IMR-90 (cell line): ENCODE data around the gene CXADR. TPM values are rescaled to one million over a fixed set of nuclear protein-coding genes. Genes with fewer than 3 reads are reported as not detected.

ENCODE experiments used
- ATAC-seq: fragments of 200-7000 bp; cut with Tn5 transposase; 2 replicates; pipeline ENCODE4 v1.9.1; 2020; ENCODE audit warnings: low read depth, mild to moderate bottlenecking, moderate library complexity
- BruUV-seq: library from RNA; stranded (reverse); fragments of 400-500 nt; replicated peaks from 2 replicates; lab custom pipeline; 2021; lab: Mats Ljungman, UMichigan
- CTCF ChIA-PET: fragments of 300-600 bp; formaldehyde crosslinking; extraction: SDS; loops from one replicate; lab custom pipeline; 2021; ENCODE audit warnings: antibody characterized with exemption; lab: Yijun Ruan, JAX
- POLR2A ChIA-PET: fragments of 300-600 bp; sonication (Branson Sonifier 250); formaldehyde crosslinking; loops from one replicate; lab custom pipeline; 2022; ENCODE audit warnings: antibody characterized with exemption; ENCODE audit not compliant: unreplicated experiment; lab: Charles Lee
- DNase-seq: peaks from one replicate; pipeline ENCODE4 v3.0.0; 2013
- H2AFZ ChIP-seq: replicated peaks from 2 replicates; pipeline ENCODE3; 2013; ENCODE audit warnings: low read length, mild to moderate bottlenecking; ENCODE audit not compliant: poor library complexity
- H2AK5ac ChIP-seq: 2 replicates; pipeline ENCODE4 v1.6.1; 2013; ENCODE audit warnings: low read depth, low read length, inconsistent platforms
- H2AK9ac ChIP-seq: replicated peaks from 2 replicates; pipeline ENCODE3; 2013; ENCODE audit warnings: mild to moderate bottlenecking, low read depth, low read length, moderate library complexity; ENCODE audit not compliant: poor library complexity
- H2BK120ac ChIP-seq: 2 replicates; pipeline ENCODE4 v1.6.1; 2013; ENCODE audit warnings: low read depth, low read length, inconsistent platforms
- H2BK15ac ChIP-seq: 3 replicates; pipeline ENCODE4 v1.6.1; 2013; ENCODE audit warnings: low read depth, low read length, inconsistent platforms
- H2BK20ac ChIP-seq: 2 replicates; pipeline ENCODE4 v1.6.1; 2013; ENCODE audit warnings: low read depth, mild to moderate bottlenecking, inconsistent platforms, low read length, moderate library complexity
- H2BK5ac ChIP-seq: 2 replicates; pipeline ENCODE4 v1.6.1; 2013; ENCODE audit warnings: mild to moderate bottlenecking, low read depth, low read length, inconsistent platforms; ENCODE audit not compliant: poor library complexity, severe bottlenecking
- H3K14ac ChIP-seq: replicated peaks from 2 replicates; pipeline ENCODE4 v1.6.1; 2013; ENCODE audit warnings: low read depth, low read length, inconsistent platforms
- H3K18ac ChIP-seq: 2 replicates; pipeline ENCODE4 v1.6.1; 2013; ENCODE audit warnings: low read depth, low read length, control low read depth
- H3K23ac ChIP-seq: 2 replicates; pipeline ENCODE4 v1.6.1; 2013; ENCODE audit warnings: low read depth, low read length, inconsistent platforms
- H3K27ac ChIP-seq: 2 replicates; pipeline ENCODE4 v1.5.1; 2013; ENCODE audit warnings: mild to moderate bottlenecking, control low read depth, low read length; ENCODE audit not compliant: insufficient read depth
- H3K27me3 ChIP-seq: 2 replicates; pipeline ENCODE4 v1.6.1; 2013; ENCODE audit warnings: low read length; ENCODE audit not compliant: control insufficient read depth, insufficient read depth
- H3K36me3 ChIP-seq: 2 replicates; pipeline ENCODE4 v1.6.1; 2013; ENCODE audit warnings: low read length, mixed read lengths; ENCODE audit not compliant: control insufficient read depth, insufficient read depth
- H3K4ac ChIP-seq: 2 replicates; pipeline ENCODE4 v1.6.1; 2013; ENCODE audit warnings: low read depth, low read length, inconsistent platforms
- H3K4me1 ChIP-seq: 2 replicates; pipeline ENCODE4 v1.6.1; 2013; ENCODE audit warnings: low read length, mixed read lengths; ENCODE audit not compliant: control insufficient read depth, insufficient read depth
- H3K4me2 ChIP-seq: 2 replicates; pipeline ENCODE4 v1.6.1; 2013; ENCODE audit warnings: low read depth, mild to moderate bottlenecking, control low read depth, low read length, moderate library complexity
- H3K4me3 ChIP-seq: 2 replicates; pipeline ENCODE4 v1.5.1; 2013; ENCODE audit warnings: low read depth, mild to moderate bottlenecking, control low read depth, low read length, moderate library complexity; ENCODE audit not compliant: insufficient read depth
- H3K56ac ChIP-seq: 2 replicates; pipeline ENCODE4 v1.6.1; 2013; ENCODE audit warnings: low read length, inconsistent platforms; ENCODE audit not compliant: insufficient read depth; ENCODE audit errors: extremely low read depth
- H3K79me1 ChIP-seq, 2 experiments: 2 replicates each; pipeline ENCODE4 v1.6.1; 2013; ENCODE audit warnings: low read length in 2 of 2, inconsistent platforms in 1 of 2, low read depth in 1 of 2
- H3K9ac ChIP-seq: 2 replicates; pipeline ENCODE4 v1.6.1; 2013; ENCODE audit warnings: low read depth, low read length, control low read depth
- H3K9me1 ChIP-seq: 2 replicates; pipeline ENCODE4 v1.6.1; 2013; ENCODE audit warnings: low read length, inconsistent platforms; ENCODE audit not compliant: insufficient read depth
- H3K9me3 ChIP-seq: 2 replicates; pipeline ENCODE4 v1.6.1; 2013; ENCODE audit warnings: low read length; ENCODE audit not compliant: control insufficient read depth, insufficient read depth
- H4K20me1 ChIP-seq: 2 replicates; pipeline ENCODE4 v1.6.1; 2013; ENCODE audit warnings: low read length, inconsistent platforms; ENCODE audit not compliant: insufficient read depth
- H4K5ac ChIP-seq: 2 replicates; pipeline ENCODE4 v1.6.1; 2013; ENCODE audit warnings: mild to moderate bottlenecking, low read depth, low read length, control low read depth
- H4K8ac ChIP-seq, 2 experiments: 2 replicates each; pipeline ENCODE4 v1.6.1; 2013; ENCODE audit warnings: low read depth in 2 of 2, low read length in 2 of 2, control low read depth in 1 of 2, inconsistent platforms in 1 of 2
- H4K91ac ChIP-seq: 2 replicates; pipeline ENCODE4 v1.6.1; 2013; ENCODE audit warnings: low read depth, low read length, inconsistent platforms; ENCODE audit not compliant: insufficient read depth
- BHLHE40 ChIP-seq: fragments of 150-350 bp; IDR thresholded peaks from 2 replicates; pipeline ENCODE4 v1.6.1; 2016; ENCODE audit warnings: mild to moderate bottlenecking, low read depth, low read length
- CEBPB ChIP-seq: IDR thresholded peaks from 2 replicates; pipeline ENCODE4 v1.6.1; 2012; ENCODE audit warnings: low read depth, low read length, improper control_type of control experiment
- CHD1 ChIP-seq: IDR thresholded peaks from 2 replicates; pipeline ENCODE4 v1.6.1; 2012; ENCODE audit warnings: low read depth, low read length, improper control_type of control experiment
- FOS ChIP-seq: fragments of 150-350 bp; IDR thresholded peaks from 2 replicates; pipeline ENCODE4 v1.6.1; 2016; ENCODE audit warnings: low read depth, low read length
- MAFK ChIP-seq: IDR thresholded peaks from 2 replicates; pipeline ENCODE4 v1.6.1; 2012; ENCODE audit warnings: low read depth, low read length, improper control_type of control experiment
- MXI1 ChIP-seq: IDR thresholded peaks from 2 replicates; pipeline ENCODE4 v1.6.1; 2012; ENCODE audit warnings: low read depth, mild to moderate bottlenecking, low read length, moderate library complexity, borderline replicate concordance
- NFE2L2 ChIP-seq: fragments of 150-350 bp; IDR thresholded peaks from 2 replicates; pipeline ENCODE4 v1.6.1; 2016; ENCODE audit warnings: low read depth, mild to moderate bottlenecking, low read length
- POLR2A ChIP-seq: IDR thresholded peaks from 2 replicates; pipeline ENCODE4 v1.6.1; 2012; ENCODE audit warnings: mild to moderate bottlenecking, low read depth, low read length
- RAD21 ChIP-seq: IDR thresholded peaks from 2 replicates; pipeline ENCODE4 v1.6.1; 2012; ENCODE audit warnings: low read length, improper control_type of control experiment
- RCOR1 ChIP-seq: IDR thresholded peaks from 2 replicates; pipeline ENCODE4 v1.6.1; 2012; ENCODE audit warnings: mild to moderate bottlenecking, low read length, improper control_type of control experiment; ENCODE audit not compliant: insufficient replicate concordance
- RFX5 ChIP-seq: IDR thresholded peaks from 2 replicates; pipeline ENCODE4 v1.8.0; 2012; ENCODE audit warnings: low read depth, mild to moderate bottlenecking, low read length, moderate library complexity
- SMC3 ChIP-seq: fragments of 150-350 bp; IDR thresholded peaks from 2 replicates; pipeline ENCODE4 v1.6.1; 2016; ENCODE audit warnings: low read depth, mild to moderate bottlenecking, antibody characterized with exemption, low read length, moderate library complexity
- WGBS, 2 experiments: methylation state at CpG; one replicate each; pipeline versions ENCODE4 v1.1.5 to v1.1.7; 2013; ENCODE audit warnings: missing lambda C conversion rate in 2 of 2; ENCODE audit not compliant: insufficient read length in 1 of 2; ENCODE audit errors: extremely low coverage in 2 of 2; 5-methylcytosine and 5-hydroxymethylcytosine counted together
- dilution Hi-C: fragments of 300-500 bp; cut with HindIII; formaldehyde crosslinking; loops from one replicate; pipeline ENCODE4 v1.14.3; 2018; ENCODE audit warnings: low sequenced_read_pairs; ENCODE audit not compliant: unreplicated experiment
- in situ Hi-C: fragments of 300-500 bp; cut with MboI; formaldehyde crosslinking; loops from 3 replicates; pipeline ENCODE4 v1.14.3; 2019; ENCODE audit warnings: low sequenced_read_pairs, inconsistent platforms, mixed read lengths
- intact Hi-C: fragments of 100-400 bp; cut with micrococcal nuclease; formaldehyde crosslinking; loops from 2 replicates; pipeline ENCODE4 v1.10.0; 2022
- polyA plus RNA-seq, 3 experiments: library from polyadenylated mRNA; depleted of rRNA; stranded (reverse); fragments of >200 nt; gene quantifications; 2 replicates each; pipeline ENCODE4 v1.2.3, GENCODE V29; 2012; ENCODE audit warnings: low replicate concordance in 1 of 3
- total RNA-seq: library from RNA; depleted of rRNA; stranded (reverse); fragments of >200 nt; gene quantifications from 2 replicates; pipeline ENCODE4 v1.2.3, GENCODE V29; 2012
- TF ChIP-seq, protein P1 (sequence below): conservative IDR thresholded peaks from 2 replicates; pipeline ENCODE4 v1.5.1; 2012; ENCODE audit warnings: mild to moderate bottlenecking, low read depth, low read length, improper control_type of control experiment
- TF ChIP-seq, protein P2 (sequence below): fragments of 150-350 bp; IDR thresholded peaks from 2 replicates; pipeline ENCODE4 v1.6.1; 2016; ENCODE audit warnings: low read depth, mild to moderate bottlenecking, low read length, moderate library complexity, borderline replicate concordance
- TF ChIP-seq, protein P3 (sequence below): fragments of 150-350 bp; IDR thresholded peaks from 2 replicates; pipeline ENCODE4 v1.6.1; 2017; ENCODE audit warnings: mild to moderate bottlenecking, antibody characterized with exemption, low read length, low read depth

Gene CXADR
- total and polyA plus RNA-seq, 2 of the 4 experiments (the other 2 are of a cell fraction) = 0.21 to 1.1 TPM

DNA sequence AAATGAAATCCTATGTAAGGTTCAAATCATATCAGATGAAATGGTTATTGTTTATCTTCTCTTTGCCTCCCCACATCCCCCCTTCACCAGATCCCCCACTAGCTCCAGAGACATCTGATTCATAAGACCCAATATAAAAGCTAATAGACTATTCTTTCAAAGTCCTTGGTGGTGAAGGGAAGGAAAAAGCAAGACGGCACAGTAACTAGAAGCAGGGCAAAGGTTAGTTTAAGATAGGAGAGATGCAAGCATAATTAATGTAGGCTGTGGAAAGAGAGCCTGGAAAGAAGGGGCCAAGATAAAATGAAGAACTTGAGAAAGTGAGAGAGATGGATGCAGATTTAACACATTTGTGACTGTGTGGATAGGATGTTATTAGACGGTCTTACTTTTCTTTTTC lies 66.0 kb downstream of the CXADR start:
- ATAC-seq = no peak
- TF ChIP-seq SMC3 = no peak
- TF ChIP-seq, protein P1, sequence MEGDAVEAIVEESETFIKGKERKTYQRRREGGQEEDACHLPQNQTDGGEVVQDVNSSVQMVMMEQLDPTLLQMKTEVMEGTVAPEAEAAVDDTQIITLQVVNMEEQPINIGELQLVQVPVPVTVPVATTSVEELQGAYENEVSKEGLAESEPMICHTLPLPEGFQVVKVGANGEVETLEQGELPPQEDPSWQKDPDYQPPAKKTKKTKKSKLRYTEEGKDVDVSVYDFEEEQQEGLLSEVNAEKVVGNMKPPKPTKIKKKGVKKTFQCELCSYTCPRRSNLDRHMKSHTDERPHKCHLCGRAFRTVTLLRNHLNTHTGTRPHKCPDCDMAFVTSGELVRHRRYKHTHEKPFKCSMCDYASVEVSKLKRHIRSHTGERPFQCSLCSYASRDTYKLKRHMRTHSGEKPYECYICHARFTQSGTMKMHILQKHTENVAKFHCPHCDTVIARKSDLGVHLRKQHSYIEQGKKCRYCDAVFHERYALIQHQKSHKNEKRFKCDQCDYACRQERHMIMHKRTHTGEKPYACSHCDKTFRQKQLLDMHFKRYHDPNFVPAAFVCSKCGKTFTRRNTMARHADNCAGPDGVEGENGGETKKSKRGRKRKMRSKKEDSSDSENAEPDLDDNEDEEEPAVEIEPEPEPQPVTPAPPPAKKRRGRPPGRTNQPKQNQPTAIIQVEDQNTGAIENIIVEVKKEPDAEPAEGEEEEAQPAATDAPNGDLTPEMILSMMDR = no peak
- no peak for TF ChIP-seq NFE2L2
- TF ChIP-seq, protein P2, sequence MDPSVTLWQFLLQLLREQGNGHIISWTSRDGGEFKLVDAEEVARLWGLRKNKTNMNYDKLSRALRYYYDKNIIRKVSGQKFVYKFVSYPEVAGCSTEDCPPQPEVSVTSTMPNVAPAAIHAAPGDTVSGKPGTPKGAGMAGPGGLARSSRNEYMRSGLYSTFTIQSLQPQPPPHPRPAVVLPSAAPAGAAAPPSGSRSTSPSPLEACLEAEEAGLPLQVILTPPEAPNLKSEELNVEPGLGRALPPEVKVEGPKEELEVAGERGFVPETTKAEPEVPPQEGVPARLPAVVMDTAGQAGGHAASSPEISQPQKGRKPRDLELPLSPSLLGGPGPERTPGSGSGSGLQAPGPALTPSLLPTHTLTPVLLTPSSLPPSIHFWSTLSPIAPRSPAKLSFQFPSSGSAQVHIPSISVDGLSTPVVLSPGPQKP = no peak
- TF ChIP-seq CHD1 = no peak
- TF ChIP-seq POLR2A = no peak
- TF ChIP-seq MAFK = no peak
- no peak for TF ChIP-seq CEBPB
- TF ChIP-seq RFX5 = no peak
- no peak for TF ChIP-seq FOS
- TF ChIP-seq RCOR1 = no peak
- TF ChIP-seq BHLHE40 = no peak
- no peak for TF ChIP-seq MXI1
- no peak for TF ChIP-seq RAD21
- TF ChIP-seq, protein P3, sequence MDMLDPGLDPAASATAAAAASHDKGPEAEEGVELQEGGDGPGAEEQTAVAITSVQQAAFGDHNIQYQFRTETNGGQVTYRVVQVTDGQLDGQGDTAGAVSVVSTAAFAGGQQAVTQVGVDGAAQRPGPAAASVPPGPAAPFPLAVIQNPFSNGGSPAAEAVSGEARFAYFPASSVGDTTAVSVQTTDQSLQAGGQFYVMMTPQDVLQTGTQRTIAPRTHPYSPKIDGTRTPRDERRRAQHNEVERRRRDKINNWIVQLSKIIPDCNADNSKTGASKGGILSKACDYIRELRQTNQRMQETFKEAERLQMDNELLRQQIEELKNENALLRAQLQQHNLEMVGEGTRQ = no peak
- Histone ChIP-seq H2AK9ac (no peak overlapping the region), H2AFZ (no peak overlapping the region), H2AK5ac (no peak overlapping the region), H3K9me1 (no peaks in the 10 kb centered on the region), H2BK20ac (no peak overlapping the region), H3K9me3 (no peaks in the 10 kb centered on the region), H3K27ac (no peak overlapping the region), H3K4me3 (no peak overlapping the region), H3K18ac (no peak overlapping the region), H2BK5ac (no peak overlapping the region), H3K14ac (no peak overlapping the region), H3K23ac (no peak overlapping the region), H4K20me1 (no peaks in the 10 kb centered on the region), H4K91ac (no peak overlapping the region), H3K56ac (no peak overlapping the region), H3K4me1 (no peaks in the 10 kb centered on the region), H3K79me1 (no peaks in the 10 kb centered on the region), H4K5ac (no peak overlapping the region), H3K27me3 (no peaks in the 10 kb centered on the region; the same call in none of the 2 replicates), H3K4me2 (no peak overlapping the region), H3K4ac (no peak overlapping the region), H2BK15ac (no peak overlapping the region), H3K36me3 (no peaks in the 10 kb centered on the region), H2BK120ac (no peak overlapping the region), H4K8ac (no peak overlapping the region), H3K9ac (no peak overlapping the region)
- in situ Hi-C loops = no loop called here
- no peak for DNase-seq
- ChIA-PET POLR2A (no interaction called here), CTCF (interaction anchor here (0.6 kb wide), 1 partner anchor 66 kb away, joined by 8 read pairs; the partner anchor contains the start of gene CXADR)
- dilution Hi-C loops = no loop called here
- no CpG with 5 or more reads among the region's 2 CpGs for WGBS, 2 experiments
- intact Hi-C loops = no loop called here
- no TSS peak for BruUV-seq
